ENCODE results near the gene COMMD3.

DNA sequence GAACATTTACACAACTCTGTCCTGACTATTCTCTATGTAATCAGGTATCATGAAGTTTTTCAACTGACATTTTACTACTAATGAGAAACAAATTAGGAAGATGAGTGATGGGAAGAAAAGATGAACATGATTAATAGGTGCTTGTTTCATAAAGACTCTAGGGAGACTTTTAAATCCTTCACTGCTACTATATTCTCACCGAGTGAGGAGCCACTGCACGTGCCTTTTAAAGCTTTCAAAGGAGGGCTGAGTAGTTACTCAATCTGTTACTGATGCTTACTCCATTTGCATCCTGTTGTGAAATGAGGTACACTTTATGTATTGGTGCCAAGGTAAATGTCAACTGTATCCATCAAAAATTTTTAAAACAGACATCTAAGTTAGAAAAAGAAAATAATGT lies 1.3 kb upstream of the COMMD3 start:
- TF ChIP-seq, protein P1, sequence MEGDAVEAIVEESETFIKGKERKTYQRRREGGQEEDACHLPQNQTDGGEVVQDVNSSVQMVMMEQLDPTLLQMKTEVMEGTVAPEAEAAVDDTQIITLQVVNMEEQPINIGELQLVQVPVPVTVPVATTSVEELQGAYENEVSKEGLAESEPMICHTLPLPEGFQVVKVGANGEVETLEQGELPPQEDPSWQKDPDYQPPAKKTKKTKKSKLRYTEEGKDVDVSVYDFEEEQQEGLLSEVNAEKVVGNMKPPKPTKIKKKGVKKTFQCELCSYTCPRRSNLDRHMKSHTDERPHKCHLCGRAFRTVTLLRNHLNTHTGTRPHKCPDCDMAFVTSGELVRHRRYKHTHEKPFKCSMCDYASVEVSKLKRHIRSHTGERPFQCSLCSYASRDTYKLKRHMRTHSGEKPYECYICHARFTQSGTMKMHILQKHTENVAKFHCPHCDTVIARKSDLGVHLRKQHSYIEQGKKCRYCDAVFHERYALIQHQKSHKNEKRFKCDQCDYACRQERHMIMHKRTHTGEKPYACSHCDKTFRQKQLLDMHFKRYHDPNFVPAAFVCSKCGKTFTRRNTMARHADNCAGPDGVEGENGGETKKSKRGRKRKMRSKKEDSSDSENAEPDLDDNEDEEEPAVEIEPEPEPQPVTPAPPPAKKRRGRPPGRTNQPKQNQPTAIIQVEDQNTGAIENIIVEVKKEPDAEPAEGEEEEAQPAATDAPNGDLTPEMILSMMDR (IDR thresholded peaks at IDR 0.05; ENCODE audit: low read depth, low read length): no peak
- TF ChIP-seq POLR2A (IDR thresholded peaks at IDR 0.05; ENCODE audit: extremely low read depth, insufficient read length): no peak

All from NB4 (cell line).